IPS-NIHi7 (cell line): Measurements from ENCODE around the gene CLASP2.
"Not testable (repeated sequence)": the region's sequence is repeated elsewhere in the genome, so short reads cannot be mapped to it uniquely, and the experiment has no call there.

Source experiments
- DNase-seq: peaks from one replicate; pipeline ENCODE4 v3.0.0; 2012; ENCODE audit warnings: mixed read lengths; ENCODE audit errors: extremely low spot score

Gene CLASP2

DNA sequence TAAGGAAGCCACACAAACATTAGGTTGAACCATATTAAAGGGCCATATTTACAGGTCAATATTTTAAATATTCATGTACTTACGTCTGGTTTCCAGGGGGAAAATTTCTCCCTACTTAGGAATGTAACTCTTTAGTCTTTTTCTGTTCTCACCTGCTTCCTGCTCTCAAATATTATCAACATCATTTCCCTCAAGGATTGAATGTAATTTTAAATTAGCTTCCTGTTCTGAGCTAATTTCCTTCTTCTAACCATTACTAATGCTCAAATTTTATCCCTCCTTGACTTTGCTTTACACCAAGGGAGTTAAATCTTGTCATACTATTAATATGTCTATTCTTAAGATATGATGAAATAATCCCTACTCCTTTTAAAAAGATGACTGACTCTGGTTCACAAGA, 174.5 kb downstream of the CLASP2 start:
- DNase-seq = no peak

DNA sequence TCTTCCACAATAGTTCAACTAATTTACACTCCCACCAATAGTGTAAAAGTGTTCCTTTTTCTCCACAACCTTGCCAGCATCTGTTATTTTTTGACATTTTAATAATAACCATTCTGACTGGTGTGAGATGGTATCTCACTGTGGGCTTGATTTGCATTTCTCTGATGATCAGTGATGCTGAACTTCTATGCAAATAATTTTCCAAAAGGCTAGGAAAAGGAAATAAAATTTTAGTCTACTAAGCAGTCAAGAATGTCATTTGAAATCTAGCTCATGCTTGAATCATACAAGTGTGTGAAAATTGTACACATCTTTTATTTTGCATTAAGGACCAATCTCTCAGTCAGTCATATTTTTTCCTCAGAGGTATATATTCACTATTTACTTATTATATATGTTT, 176.1 kb downstream of the CLASP2 start:
- DNase-seq = no peak

DNA sequence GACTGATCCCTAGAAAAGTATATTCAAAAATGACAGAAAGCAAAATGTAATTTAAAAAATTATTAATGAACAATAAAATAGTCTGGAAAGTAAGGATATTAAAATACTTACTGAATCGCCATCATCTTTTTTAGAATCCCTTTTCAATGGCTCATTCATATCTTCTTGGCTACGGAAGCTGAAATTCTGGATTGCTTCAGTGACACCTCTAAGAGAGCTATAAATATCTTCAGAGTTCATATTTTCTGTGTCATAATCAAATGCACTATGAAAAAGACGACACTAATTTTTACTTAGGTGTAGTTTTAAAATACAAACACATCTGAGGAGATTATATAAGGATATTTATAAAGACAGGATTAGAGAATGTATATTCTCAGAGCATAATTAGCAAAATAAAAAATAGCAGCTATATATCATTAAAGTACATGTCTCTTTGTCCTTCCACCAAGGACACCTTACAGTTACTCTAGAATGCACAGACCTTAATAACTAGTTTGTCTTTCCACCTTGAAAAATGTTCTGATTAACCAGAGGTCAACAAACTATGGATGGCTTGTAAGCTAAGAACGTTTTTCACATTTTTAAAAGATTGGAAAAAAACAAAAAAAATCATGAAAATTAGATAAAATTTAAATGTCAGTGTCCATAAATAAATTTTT, 179.2 kb downstream of the CLASP2 start:
- no peak for DNase-seq

DNA sequence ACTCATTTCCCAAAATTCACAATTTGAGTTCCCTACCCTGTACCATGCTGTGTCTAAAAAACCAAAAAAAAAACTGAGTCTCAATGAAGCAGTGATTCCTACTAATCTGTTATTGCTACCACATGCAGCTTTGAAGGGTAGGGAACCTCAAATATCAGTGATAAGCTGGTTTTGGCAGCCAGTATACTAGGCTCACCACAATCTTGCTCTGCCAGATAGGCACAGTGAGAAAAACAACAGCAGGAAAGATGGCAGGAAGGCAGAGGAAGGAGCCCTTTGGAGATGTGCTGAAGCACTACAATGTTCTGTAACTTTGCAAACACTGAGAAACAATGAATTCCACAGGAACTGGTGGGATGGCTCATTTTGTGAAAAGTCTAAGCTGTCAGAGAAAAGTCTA, 180.9 kb downstream of the CLASP2 start:
- no peak for DNase-seq

DNA sequence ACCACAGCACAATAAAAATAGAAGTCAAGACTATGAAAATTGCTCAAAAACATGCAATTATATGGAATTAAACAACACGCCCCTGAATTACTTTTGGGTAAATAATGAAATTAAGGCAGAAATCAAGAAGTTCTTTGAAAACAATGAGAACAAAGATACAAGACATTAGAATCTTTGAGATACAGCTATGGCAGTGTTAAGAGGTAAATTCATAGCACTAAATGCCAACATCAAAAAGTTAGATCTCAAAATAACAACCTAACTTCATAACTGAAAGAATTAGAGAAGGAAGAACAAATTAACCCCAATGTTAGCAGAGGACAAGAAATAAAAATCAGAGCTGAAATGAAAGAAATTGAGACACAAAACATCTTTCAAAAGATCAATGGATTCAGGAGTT, 191.3 kb downstream of the CLASP2 start:
- no peak for DNase-seq

DNA sequence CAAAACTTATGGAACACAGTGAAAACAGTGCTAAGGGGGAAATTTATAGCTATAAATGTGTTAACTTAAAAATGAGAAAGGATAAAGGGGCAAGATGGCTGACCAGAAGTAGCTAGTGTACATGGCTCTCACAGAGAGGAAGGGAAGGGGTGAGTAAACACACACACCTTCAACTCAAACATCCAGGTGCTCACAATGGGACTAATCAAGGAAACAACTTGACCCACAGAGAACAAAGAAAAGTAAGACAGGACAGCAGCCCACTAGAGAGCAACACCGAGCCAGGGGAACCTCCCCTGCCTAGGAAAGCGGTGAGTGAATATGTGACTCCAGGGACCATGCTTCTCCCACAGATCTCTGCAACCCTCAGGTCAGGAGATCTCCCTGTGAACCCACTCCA, 192.8 kb downstream of the CLASP2 start:
- no peak for DNase-seq

DNA sequence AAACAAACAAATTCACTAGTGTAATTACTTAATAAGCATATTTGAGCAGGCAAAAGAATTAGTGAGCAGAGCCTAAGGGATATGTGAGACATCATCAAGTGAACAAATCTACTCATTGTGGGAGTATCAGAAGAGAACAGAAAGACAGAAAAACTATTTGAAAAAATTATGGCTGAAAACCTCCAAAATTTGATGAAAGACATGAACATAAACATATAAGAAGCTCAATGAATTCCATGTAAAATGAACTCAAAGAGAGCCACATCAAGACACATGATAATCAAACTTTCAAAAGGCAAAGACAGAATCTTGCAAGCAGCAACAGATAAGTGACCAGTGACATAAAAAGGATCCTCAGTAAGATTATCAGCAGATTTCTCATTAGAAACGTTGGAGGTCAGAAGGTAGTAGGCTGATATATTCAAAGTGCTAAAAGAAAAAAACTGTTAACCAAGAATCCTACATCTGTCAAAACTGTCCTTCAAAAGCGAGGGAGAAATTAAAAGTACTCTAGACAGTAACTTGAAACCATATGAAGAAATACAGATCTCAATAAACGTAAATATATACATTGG, 194.9 kb downstream of the CLASP2 start:
- no peak for DNase-seq

DNA sequence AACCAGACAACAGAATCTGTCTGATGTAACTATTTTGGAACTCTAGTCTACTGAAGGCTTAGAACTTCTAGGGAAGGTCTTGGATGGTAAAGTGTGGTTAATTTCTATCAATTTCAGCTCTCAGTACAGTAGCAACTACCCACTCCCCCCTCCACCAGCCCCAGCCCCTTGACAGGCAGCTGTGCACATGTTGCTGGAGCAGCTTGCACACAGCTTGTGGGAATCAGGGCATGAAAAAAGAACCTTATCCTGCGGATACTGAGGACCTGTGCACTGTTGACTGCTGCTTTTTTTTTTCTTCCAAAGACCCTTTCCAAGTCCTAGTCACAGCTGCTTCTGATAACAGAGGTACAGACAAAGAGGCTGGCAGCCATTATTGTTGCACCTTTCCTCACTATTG, 196.3 kb downstream of the CLASP2 start:
- no peak for DNase-seq

DNA sequence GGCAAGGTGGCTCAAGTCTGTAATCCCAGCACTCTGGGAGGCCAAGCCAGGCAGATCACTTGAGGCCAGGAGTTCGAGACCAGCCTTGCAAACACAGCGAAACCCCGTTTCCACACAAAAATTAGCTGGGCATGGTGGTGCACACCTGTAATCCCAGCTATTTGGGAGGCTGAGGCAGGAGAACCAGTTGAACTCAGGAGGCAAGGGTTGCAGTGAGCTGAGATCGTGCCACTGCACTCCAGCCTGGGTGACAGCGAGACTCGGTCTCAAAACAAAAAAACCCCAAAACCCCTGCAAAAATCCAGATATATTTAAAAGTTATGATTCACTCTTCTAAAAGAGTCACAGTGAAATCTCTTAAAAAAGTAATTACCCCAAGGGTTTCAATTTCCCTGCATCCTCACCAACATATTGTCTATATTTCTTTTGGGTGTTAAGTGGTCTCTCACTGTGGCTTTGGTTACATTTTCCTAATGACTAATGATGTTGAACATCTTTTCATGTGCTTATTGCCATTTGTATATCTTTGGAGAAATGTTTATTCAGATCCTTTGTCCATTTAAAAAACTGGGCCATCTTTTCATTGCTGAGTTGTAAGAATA, 204.7 kb downstream of the CLASP2 start:
- DNase-seq = no peak

DNA sequence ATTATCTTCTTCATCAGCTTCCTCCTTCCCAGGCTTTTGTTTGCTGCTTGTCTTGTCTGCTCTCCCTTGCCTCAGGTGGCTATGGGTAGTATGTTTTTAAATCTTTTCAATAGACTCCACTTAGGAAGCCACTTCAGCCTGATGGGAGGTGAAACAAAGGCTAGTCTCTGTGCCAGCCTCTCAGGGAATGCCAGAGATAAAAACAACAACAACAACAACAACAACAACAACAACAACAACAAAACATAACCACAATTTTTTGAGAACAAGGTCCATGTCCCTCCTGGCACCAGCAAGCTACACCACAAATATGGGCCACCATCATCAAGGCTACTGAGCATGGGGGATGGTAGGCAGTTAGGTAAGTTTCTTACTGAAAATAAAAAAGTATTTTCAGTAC, 213.0 kb downstream of the CLASP2 start:
- DNase-seq = no peak

DNA sequence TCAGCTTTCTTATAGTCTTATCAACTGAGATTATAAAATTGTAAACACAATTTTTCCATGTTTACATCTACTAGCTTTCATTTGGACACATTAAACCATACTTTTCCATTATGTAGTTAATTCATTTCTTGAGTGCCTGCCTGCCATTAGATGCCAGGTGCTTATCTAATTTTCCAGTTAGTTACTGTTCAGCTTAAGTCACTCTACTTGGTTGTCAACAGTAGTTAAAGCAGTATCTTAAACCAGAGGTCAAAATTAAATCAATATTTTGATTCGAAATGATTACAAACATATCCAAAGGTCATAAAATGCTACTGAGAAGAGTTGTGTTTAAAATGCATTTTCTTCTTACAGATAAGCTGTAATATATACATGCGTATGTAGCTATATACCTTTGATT, 221.6 kb downstream of the CLASP2 start:
- DNase-seq = no peak

DNA sequence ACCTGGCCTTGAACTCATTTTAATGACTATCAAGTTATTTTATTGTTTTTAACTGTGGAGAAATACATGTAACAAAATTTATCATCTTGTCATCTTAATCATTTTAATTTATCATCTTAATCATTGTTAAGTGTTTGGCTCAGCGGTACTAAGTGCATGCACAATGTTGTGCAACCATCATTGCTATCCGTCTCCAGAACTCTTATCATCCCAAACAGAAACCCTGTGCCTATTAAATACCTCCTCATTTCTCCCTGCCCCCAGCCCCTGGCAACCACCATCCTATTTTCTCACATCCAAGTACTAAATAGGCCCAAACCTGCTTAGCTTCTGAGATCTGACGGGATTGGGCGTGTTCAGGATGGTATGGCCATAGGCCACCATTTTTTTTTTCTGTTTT, 226.3 kb downstream of the CLASP2 start:
- no peak for DNase-seq

DNA sequence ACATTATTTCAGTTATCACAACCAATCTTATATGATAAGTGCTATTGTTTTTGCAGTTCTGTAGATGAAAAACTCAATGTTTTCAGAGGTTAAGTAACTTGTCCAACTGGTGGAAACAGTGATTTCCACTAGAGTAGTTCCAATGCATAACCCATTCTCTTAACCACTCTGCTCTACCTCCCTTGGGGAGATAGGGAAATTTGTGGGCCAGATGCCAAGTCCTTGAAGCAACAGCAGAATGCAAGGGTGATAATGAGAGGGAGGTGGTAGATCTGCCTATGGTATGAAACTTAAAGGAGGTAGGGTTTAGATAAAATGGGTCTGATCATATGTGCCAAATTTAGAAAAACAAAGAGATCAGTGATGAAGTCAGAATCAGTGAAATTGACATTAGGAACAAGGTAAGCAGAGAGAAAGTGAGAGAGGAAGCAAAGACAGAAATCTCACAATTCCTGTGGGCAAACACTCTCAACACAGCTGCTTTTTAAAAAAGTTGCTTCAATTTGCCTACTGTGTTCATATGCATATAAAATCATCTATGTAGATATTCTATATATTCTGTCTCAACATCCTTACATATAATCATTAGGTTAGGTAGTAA, 227.3 kb downstream of the CLASP2 start:
- no peak for DNase-seq

DNA sequence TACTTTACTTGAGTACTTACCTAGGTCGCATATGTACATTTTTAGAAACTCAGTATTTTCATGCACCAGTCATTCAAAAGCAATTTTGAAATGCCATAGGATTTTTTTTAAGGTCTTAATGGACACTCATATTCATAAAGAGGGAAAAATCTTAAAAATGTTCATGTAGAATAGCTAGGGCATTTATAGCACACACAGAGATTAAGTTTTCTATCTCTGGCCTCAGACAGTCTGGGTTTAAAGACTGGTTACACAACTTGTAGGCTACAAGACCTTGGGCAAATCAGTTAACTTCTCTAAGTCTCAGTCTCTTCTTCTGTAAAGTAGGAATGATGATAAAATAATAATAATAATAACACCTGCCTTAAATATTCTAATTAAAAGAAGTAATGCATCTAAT, 229.4 kb downstream of the CLASP2 start:
- no peak for DNase-seq

DNA sequence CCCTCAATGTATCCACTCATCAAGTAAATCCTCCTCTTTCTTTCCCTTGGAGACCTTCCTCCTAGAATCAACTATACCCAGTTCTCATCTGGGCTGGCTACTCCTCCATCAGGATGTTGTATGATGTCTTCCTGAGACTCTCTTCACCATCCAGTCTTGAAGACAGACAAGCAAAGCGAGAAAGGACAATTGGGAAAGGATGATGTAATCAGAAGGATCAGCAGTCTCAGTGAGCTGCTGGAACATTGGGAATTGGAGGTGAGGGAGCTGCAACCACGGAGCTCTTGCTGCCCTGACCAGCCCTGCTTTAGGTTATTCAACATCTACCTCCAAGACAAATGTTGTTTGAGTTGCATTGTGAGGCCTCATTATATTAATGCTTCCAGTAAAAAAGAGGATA, 229.8 kb downstream of the CLASP2 start:
- DNase-seq = peak; percentile 12

DNA sequence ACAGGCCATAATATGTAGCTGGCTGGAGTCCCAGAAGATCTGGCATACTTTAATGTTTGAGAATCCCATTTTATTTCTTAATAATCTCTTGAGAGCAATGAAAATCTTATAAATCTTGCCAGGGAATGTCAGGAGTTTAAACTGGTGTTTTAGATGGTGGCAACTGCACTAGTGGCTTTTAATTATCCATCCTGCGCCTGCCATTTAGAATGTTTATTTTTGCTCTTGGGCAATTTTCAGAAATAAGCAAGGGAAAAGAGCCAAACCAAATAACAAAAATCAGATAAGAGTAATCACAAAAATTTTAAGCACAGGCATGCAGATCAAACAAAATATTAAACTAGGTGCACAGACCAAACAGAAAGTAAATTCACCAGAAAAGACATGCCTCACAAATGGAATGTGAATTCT, 235.9 kb downstream of the CLASP2 start:
- no peak for DNase-seq

DNA sequence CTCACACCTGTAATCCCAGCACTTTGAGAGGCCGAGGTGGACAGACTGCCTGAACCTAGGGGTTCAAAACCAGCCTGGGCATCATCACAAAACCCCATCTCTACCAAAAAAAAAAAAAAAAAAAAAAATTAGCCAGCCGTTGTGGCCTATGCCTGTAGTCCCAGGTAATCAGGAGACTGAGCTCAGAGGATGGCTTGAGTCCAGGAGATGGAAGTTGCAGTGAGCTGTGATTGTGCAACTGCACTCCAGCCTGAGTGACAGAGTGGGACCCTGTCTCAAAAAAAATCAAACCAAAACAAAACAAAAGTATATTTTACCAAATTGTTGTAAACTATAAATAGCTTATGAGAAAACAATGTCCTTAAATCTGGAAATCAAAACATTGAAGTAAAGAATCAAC, 243.2 kb downstream of the CLASP2 start:
- DNase-seq = no peak

DNA sequence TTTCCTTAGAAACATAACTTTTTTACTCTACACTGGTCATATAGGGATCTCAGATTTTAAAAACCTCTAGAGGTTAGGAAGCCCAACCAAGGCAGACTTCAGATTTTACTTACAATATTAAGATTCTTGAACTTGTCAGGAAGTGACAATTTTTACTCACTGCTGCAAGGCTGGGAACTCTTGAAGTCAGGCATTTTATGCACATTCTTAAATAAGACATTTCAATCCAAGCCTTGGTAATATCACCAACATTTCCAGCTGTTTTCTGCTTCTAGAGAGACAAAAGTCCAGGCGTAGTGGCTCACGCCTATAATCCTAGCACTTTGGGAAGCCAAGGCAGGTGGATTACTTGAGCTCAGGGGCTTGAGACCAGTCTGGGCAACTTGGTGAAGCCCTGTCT, 244.2 kb downstream of the CLASP2 start:
- no peak for DNase-seq

DNA sequence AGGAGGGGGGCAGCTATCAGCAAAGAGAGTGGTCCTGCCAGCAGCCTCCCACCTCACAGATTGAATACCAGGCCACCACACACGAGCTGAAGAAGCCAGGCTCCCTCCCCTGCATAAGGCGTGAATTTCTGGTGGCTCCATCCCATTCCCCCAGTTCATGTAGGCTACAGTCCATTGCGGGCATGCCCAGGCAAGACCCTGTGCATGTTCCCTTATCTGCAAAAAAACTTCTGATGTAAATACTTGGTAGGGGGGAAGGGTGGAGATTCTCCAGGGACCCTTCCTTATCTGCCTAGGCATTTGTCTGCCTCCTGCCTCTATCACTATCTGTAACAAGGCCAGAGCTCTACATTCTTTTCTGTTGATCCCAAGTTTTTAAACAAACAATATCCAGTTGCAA, 250.3 kb downstream of the CLASP2 start:
- DNase-seq = no peak

DNA sequence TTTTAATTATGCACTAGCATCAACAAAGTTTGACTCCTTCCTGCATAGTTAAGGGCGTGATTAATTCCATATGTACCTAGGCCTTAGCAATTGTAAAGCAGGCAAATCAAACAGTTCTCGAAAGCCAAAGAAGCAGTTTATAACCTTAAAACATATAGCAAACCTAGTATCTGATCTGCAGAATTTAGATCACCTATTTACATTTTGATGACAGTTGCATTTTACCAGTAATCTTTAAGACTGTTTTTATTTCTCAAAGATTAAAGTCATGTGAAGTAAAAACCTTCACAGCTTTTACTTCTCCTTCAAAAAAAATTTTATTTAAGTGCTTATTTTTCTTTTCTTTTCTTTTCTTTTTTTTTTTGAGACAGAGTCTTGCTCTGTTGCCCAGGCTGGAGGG, 257.0 kb downstream of the CLASP2 start:
- DNase-seq = no peak

DNA sequence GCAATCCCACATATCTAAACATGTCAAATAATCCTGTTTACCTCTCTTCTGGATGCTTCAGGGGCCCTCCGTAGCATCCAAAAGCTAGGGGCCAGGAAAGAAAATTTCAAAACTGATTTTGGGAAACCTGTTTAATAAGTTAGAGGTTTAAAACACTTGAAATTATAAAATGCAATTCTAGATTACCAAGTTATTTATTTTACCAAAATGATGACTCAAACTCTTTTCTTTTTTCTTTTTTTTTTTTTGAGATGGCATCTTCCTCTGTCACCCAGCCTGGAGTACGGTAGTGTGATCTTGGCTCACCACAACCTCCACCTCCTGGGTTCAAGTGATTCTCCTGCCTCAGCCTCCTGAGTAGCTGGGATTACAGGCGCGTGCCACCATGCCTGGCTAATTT, 258.5 kb downstream of the CLASP2 start:
- not testable (repeated sequence) for DNase-seq

DNA sequence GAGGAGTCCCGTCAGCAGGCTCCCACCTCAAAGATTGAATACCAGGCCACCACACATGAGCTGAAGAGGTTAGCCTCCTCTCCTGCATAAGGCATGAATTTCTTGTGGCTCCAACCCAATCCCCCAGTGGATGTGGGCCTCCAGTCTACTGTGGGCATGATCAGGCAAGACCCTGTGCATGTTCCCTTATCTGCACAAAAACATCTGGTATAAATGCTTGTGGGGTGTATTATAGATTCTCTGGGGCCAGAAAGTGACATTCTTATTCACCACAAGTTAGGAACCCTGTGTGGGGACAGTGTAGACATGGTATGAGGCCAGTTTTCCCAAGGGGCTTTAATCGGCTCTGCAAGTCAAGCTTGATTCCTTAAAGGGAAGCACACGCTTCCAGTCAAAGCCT, 259.6 kb downstream of the CLASP2 start:
- no peak for DNase-seq

DNA sequence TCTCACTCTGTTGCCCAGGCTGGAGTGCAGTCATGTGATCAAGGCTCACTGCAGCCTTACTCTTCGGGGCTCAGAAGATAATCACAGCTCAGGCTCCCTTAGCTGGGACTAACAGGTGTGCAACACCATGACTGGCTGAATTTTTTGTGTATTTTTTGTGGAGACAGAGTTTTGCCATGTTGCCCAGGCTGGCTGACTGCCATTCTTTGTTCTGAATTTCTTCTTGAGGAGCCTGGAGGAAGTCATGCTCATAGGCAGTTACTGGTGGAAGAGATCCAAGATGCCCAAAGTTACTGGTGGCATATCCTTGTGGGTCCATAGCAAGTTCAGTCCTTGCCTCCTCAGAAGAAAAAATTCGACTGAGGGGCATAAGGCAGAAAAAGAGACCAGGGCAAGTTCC, 261.3 kb downstream of the CLASP2 start:
- no peak for DNase-seq
